ENCODE data around the gene CETN2.
"Not testable (repeated sequence)": the region's sequence is repeated elsewhere in the genome, so short reads cannot be mapped to it uniquely, and the experiment has no call there.

Gene CETN2

GRCh38 chrX:152817078-152817764 is 13.3 kb downstream of the CETN2 start:
- Mint-ChIP-seq H3K9me3 (no peaks in the 10 kb centered on the region), H3K27ac (no peak overlapping the region), H3K4me3 (no peak overlapping the region), H3K4me1 (peaks cover 8% of the 10 kb centered on the region), H3K36me3 (no peaks in the 10 kb centered on the region)
- no peak for ATAC-seq
- no peak for DNase-seq (ENCODE audit: low spot score in 2 of 2)

- Mint-ChIP-seq H3K36me3 (no peaks in the 10 kb centered on the region), H3K9me3 (no peaks in the 10 kb centered on the region), H3K27ac (no peak overlapping the region), H3K4me1 (peaks cover 8% of the 10 kb centered on the region), H3K4me3 (no peak overlapping the region)
- DNase-seq (ENCODE audit: low spot score in 2 of 2) = no peak
- no peak for ATAC-seq
Measured at GRCh38 chrX:152814048-152814447, 16.5 kb downstream of the CETN2 start.

- H3K4me3 Mint-ChIP-seq = no peak overlapping the region
- peaks cover 8% of the 10 kb centered on the region for H3K4me1 Mint-ChIP-seq
- DNase-seq (ENCODE audit: low spot score in 2 of 2) = no peak
- H3K27ac Mint-ChIP-seq = no peak overlapping the region
- ATAC-seq = no peak
- H3K9me3 Mint-ChIP-seq = no peaks in the 10 kb centered on the region
- no peaks in the 10 kb centered on the region for H3K36me3 Mint-ChIP-seq
Measured at GRCh38 chrX:152813206-152813605, 17.4 kb downstream of the CETN2 start.

GRCh38 chrX:152810403-152810802 is 20.2 kb downstream of the CETN2 start:
- Mint-ChIP-seq H3K27ac (no peak overlapping the region), H3K4me1 (peaks cover 14% of the 10 kb centered on the region), H3K36me3 (no peaks in the 10 kb centered on the region), H3K9me3 (no peaks in the 10 kb centered on the region), H3K4me3 (no peak overlapping the region)
- ATAC-seq (no peak), DNase-seq (ENCODE audit: low spot score in 2 of 2) (no peak)

- DNase-seq (ENCODE audit: low spot score in 2 of 2) (no peak), ATAC-seq (peak; percentile 58)
- Mint-ChIP-seq H3K27ac (no peak overlapping the region), H3K4me3 (no peak overlapping the region), H3K9me3 (no peaks in the 10 kb centered on the region), H3K4me1 (peaks cover 6% of the 10 kb centered on the region), H3K36me3 (no peaks in the 10 kb centered on the region)
Measured at GRCh38 chrX:152806035-152806434, 24.5 kb downstream of the CETN2 start.

GRCh38 chrX:152798945-152799344 is 31.6 kb downstream of the CETN2 start:
- H3K4me3 Mint-ChIP-seq = no peak overlapping the region
- H3K36me3 Mint-ChIP-seq = no peaks in the 10 kb centered on the region
- ATAC-seq (no peak), DNase-seq (ENCODE audit: low spot score in 2 of 2) (no peak)
- no peaks in the 10 kb centered on the region for H3K9me3 Mint-ChIP-seq
- H3K4me1 Mint-ChIP-seq = no peaks in the 10 kb centered on the region
- H3K27ac Mint-ChIP-seq = no peak overlapping the region

GRCh38 chrX:152787062-152787461 is 43.5 kb downstream of the CETN2 start:
- H3K27ac Mint-ChIP-seq; H3K4me3 Mint-ChIP-seq; H3K9me3 Mint-ChIP-seq; H3K4me1 Mint-ChIP-seq; H3K36me3 Mint-ChIP-seq; DNase-seq (ENCODE audit: low spot score in 2 of 2): not testable (repeated sequence)
- ATAC-seq = peak; percentile 60
